GM19099 (cell line): Measurements from ENCODE around the gene REEP6.

ENCODE experiments used
- POLR2A ChIP-seq: IDR thresholded peaks from 3 replicates; pipeline ENCODE4 v1.6.1; 2011; ENCODE audit warnings: low read depth; ENCODE audit not compliant: insufficient read length; ENCODE audit errors: extremely low read depth

The REEP6 gene

DNA sequence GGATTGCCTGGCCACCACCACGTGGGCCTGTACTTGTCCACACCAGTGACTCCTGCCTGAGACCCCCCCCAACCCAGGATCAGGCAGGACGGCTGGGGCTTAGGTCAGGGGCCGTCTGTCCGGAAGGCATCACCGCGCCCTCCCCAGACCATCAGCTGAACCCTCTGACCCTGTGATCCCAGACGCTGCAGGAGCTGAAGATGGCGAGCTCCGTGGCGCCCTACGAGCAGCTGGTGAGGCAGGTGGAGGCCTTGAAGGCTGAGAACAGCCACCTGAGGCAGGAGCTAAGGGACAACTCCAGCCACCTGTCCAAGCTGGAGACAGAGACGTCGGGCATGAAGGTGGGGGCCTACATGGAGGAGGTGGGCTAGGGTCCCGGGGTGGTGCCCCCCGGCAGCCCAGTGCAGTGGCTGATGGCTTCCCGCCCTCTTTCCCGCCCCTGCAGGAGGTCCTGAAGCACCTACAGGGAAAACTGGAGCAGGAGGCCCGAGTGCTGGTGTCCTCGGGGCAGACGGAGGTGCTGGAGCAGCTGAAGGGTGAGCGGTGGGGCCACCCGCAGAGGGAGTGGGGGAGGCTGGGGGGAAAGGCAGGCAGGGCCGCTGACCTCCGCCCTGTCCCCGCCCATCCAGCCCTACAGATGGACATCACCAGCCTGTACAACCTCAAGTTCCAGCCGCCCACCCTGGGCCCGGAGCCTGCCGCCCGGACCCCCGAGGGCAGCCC lies 38.0 kb upstream of the REEP6 start:
- TF ChIP-seq POLR2A: no peak

DNA sequence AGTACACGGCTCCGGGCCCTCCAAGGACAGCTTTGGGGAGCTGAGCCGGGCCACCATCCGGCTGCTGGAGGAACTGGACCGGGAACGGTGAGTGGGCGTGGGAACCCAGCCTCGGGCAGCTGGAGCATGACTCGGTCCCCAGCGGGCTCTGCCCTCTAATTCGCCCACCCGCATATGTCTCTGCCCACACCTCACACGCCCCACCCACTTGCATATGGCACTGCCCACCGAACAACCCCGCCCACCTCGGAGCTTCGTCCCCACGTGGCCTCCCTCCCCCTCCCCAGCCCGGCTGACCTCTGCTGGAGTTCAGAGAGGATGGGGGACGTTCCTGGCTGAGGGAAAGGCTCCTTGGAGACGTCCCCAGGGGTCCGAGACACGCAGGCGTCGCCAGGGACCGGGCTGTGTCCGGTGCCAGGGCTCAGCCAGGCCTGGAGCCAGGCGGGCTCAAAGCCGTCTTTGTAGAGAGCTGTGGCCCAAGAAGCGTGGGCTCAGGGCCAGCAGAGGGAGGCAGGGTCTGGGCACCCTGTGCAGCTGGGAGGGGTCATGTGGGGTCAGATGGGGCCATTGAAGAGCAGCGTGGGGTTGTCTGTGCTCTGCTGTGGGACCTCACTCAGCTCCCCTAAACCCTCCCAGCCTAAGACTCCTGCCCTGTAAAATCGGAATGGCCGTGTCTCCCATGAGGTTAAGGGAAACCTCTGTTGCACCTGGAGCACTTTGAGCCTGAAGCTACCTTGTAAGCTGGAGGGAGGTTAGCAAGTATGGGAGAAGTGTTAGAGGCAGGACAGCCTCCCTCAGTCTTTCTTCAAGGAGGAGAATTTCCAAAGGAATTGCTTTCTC lies 37.2 kb upstream of the REEP6 start:
- TF ChIP-seq POLR2A: no peak

DNA sequence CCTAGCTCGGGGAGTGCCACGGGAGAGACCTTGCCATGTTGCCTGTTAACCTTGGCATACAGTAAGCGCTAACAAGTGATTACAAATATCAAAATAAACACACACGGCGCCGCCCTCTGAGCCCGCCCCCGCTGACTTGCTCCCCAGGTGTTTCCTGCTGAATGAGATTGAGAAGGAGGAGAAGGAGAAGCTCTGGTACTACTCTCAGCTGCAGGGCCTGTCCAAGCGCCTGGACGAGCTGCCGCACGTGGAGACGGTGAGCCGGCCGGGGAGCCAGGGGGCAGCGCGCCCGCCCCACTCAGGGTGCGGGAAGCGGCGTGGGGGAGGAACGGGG lies 36.0 kb upstream of the REEP6 start:
- no peak for TF ChIP-seq POLR2A

DNA sequence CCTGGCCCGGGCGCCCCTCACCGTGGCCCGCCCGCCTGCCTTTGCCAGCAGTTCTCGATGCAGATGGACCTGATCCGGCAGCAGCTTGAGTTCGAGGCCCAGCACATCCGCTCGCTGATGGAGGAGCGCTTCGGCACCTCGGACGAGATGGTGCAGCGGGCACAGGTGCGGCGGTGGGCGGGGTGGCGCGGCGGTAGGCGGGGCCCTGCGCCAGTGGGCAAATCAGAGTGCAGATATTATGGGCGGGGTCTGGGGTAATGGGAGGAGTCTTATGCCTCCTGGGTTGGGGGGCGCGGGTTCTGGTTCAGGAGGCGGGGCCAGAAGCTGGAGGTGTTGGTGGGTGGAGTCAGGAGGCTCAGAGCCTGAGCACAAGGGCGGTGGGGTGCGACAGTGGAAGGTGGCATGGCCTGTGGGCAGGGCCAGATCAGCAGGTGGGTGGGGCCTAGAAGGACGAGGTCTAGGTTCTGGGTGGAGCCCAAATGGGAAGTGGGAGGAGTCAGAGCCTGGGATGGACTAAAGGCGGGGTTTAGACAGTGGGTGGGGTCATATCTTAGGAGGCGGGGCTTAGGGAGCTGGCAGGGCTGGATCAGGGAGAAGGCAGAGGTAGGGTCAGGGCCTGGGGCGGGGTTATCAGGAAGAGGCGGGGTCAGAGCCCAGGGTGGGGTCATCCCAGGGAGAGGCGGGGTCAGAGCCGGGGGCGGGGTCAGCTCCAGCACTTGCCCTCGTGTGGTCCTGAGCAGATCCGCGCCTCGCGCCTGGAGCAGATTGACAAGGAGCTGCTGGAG lies 35.5 kb upstream of the REEP6 start:
- TF ChIP-seq POLR2A: no peak

DNA sequence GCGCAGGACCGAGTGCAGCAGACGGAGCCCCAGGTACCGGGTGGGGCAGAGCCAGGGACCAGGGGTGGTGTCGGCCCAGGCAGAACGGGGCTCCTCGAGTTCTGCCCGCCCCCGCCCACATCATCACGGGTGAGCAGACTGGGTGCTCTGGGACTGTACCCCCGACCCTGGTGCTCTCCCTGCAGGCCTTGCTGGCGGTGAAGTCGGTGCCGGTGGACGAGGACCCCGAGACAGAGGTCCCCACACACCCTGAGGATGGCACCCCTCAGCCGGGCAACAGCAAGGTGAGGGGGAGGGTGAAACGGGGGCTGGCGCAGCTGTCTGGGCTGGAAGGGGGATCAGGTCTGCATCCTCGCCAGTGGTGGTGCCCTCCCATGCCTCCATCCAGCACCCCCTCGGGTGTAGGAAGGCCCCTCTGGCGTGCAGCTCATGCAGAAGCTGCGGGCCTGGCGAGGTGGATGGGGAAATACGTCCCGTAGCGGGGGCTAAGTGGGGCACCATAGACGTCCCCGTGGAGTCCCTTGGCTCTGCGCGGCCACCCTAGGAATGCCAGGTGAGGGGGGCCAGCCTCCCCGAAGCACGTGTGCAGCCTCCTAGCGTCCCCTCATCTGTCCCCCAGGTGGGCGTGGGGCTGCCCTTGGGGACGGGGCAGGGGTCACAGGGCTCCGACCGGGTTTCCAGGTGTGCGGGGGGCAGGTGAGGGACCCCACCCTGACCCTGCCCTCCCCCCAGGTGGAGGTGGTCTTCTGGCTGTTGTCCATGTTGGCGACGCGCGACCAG lies 34.7 kb upstream of the REEP6 start:
- no peak for TF ChIP-seq POLR2A

DNA sequence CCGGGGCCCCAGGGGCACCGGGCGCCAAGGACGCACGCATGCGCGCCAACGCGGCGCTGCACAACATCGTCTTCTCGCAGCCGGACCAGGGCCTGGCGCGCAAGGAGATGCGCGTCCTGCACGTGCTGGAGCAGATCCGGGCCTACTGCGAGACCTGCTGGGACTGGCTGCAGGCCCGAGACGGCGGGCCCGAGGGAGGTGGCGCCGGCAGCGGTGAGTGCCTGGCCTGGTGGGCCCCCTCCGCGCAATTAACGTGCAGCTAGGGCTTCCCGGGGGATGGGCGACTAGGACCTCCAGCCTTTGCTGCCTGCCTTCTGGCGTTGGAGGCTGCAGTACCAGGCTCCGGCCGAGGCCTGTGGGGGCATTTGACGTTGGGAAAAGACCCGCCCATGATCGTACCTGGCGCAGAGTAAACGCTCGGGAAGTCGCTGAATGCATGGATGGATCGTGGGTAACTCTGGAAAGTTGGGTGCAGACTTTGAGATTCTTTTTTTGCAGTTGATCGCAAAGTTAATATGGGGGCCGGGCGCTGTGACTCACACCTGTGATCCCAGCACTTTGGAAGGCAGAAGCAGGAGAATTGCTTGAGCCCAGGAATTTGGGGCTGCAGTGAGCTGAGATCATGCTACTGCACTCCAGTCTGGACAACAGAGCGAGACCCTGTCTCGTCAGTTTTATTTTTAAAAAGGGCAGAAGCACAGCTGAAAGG lies 33.8 kb upstream of the REEP6 start:
- no peak for TF ChIP-seq POLR2A

DNA sequence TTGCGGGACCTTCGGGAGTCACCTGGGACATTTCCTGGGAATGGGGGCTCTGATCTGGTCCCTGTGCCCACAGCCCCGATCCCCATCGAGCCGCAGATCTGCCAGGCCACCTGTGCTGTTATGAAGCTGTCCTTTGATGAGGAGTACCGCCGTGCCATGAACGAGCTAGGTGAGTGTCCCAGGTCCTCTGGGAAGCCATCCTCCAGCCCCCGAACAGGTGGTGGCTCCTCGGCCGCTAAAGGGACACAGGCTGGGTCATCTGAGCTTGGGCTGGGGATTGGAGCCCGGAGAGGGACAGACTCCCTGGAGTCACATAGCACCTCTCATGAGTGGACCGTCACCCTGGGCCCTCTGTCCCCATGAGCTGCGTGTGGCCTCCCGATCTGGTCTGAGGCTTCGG lies 33.1 kb upstream of the REEP6 start:
- TF ChIP-seq POLR2A: no peak

DNA sequence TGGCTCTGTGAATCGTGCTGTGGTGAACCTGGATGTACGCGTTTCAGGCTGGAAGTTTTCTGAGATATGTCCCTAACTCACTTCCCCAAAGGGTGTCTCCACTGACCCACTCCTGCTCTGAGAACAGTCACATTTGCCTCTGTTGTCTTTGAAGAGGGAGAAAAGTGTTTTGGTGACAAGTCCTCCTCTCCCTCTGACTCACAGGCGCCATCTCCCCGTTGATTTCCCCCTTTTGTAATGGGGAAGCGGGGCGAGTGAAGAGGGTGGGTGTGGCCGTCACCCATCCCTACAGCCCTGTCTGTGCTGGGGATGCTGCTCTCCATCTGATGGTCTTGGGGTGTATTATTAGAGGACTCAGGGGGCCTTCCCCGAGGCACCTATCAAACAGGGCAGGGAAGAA lies 31.5 kb upstream of the REEP6 start:
- TF ChIP-seq POLR2A: no peak

DNA sequence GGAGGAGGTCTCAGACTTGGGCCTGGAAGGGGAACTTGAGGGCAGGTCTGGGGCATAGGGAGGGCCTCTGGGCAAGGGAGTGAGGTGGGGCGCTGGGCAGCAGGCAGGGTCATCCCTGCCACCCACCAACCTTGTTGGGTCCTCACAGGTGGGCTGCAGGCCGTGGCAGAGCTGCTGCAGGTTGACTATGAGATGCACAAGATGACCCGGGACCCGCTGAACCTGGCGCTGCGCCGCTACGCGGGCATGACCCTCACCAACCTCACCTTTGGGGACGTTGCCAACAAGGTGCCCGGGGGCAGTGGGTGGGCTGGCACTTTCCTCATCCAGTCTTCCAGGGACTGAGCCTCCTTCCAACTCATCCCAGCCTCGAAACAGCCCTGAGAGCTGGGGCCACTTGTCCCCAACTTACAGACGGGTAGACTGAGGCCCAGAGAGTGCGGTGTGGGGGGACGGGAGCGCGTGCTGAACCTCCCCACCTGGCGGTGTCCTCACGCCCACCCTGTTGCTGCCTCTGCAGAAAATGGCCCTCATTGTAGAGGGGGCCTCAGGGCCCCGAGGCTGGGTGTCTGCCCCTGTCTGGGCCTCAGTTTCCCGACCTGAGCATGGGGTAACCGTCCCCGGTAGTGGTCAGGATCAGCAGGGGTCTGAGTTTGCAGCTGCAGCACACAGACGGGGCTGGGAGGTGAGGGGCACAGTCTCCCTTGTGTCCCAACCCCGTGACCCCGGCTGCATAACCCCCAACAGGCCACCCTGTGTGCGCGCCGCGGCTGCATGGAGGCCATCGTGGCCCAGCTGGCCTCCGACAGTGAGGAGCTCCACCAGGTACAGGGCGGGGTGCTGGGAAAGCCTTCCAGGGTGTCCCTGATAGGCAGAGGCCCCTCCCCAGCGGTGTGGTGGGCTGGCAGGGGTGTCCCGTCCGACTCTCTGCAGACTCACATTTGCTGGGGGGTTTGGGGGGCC lies 30.7 kb upstream of the REEP6 start:
- TF ChIP-seq POLR2A: no peak

DNA sequence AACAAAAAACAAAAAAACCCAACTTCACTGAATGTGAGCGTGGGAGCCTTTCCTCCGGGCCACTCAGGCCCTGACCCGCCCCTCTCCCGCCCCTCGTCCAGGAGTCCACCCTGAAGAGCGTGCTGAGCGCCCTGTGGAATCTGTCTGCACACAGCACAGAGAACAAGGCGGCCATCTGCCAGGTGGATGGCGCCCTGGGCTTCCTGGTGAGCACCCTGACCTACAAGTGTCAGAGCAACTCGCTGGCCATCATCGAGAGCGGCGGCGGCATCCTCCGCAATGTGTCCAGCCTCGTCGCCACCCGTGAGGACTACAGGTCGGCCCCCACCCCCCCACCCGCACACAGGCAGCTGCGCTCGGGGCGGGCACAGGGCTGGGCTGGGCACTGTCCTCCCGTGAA lies 29.1 kb upstream of the REEP6 start:
- TF ChIP-seq POLR2A: no peak

DNA sequence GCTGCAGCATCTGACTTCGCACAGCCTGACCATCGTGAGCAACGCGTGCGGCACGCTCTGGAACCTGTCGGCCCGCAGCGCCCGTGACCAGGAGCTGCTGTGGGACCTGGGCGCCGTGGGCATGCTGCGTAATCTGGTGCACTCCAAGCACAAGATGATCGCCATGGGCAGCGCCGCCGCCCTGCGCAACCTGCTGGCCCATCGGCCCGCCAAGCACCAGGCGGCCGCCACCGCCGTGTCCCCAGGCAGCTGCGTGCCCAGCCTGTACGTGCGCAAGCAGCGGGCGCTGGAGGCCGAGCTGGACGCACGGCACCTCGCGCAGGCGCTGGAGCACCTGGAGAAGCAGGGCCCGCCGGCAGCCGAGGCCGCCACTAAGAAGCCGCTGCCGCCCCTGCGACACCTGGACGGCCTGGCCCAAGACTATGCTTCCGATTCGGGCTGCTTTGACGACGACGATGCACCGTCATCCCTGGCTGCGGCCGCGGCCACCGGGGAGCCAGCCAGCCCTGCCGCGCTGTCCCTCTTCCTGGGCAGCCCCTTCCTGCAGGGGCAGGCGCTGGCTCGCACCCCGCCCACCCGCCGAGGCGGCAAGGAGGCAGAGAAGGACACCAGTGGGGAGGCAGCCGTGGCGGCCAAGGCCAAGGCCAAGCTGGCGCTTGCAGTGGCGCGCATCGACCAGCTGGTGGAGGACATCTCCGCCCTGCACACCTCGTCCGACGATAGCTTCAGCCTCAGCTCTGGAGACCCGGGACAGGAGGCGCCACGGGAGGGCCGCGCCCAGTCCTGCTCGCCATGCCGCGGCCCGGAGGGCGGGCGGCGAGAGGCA lies 25.6 kb upstream of the REEP6 start:
- TF ChIP-seq POLR2A: no peak

DNA sequence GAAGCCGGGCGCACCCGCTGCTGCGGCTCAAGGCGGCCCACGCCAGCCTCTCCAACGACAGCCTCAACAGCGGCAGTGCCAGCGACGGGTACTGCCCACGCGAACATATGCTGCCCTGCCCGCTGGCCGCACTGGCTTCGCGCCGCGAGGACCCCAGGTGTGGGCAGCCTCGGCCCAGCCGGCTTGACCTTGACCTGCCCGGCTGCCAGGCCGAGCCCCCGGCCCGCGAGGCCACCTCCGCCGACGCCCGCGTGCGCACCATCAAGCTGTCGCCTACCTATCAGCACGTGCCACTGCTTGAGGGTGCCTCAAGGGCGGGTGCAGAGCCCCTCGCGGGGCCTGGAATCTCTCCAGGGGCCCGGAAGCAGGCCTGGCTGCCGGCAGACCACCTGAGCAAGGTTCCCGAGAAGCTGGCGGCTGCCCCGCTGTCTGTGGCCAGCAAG lies 24.9 kb upstream of the REEP6 start:
- TF ChIP-seq POLR2A: no peak
